GM19193 (cell line): ENCODE results near the gene PDE7B.

ENCODE experiments used
- POLR2A ChIP-seq: IDR thresholded peaks from 4 replicates; pipeline ENCODE4 v1.6.1; 2011; ENCODE audit not compliant: insufficient read depth, insufficient read length; ENCODE audit errors: extremely low read depth

Gene PDE7B

DNA sequence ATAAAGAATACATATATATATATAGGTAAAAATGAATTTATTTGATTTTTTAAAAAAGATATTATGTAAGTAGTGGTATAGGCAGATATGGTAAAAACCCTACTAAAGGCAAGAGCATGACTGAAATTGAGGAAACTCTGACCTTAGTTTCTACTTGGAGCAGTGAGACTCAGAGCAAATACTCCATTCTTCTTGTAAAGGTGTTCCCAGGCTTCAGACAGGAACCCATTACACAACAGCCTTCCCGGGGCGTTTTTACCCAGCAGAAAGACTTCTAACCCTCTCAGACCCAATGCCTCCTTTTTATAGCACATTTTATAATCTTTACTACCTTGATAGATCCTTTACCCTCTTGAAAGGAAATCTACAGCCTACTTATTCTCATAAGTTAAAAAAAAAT lies 274.1 kb downstream of the PDE7B start:
- no peak for TF ChIP-seq POLR2A

DNA sequence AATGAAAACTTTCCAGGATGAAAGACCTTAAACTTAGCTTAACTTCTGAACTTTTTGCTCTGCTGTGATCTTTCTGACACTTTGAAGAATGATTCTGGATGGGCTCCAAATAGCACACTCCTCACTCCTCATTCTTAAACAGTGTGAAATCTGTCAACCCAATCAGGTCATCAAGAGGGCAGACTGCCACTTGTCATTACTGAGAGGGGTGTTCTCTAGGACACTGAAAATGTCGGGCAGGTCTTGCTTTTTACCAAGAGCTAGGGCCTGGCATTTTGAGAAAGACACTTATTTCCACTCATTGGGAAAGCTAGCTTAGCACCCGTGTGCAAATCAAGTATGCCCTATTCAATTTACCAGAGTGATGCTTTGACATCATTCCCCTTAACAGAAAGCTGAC lies 276.4 kb downstream of the PDE7B start:
- no peak for TF ChIP-seq POLR2A

DNA sequence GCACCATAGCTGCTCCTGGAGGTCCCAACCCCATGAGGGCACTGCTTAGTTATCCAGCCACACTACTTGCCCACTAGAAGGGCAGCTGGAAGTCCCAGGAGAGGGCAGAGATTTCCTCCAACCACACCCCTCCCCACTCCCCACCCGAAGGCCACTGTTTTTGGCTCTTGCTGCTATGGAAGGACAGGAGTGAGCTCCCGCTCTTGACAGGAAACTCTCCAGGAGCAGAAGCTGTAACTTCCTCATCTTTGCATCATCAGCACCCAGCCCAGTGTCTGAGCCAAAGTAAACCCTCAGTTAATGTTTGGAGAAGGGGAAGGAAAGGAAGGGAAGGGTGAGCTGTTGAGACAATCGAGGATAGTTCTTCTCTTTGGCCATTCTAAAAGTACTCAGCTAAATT lies 277.9 kb downstream of the PDE7B start:
- no peak for TF ChIP-seq POLR2A

DNA sequence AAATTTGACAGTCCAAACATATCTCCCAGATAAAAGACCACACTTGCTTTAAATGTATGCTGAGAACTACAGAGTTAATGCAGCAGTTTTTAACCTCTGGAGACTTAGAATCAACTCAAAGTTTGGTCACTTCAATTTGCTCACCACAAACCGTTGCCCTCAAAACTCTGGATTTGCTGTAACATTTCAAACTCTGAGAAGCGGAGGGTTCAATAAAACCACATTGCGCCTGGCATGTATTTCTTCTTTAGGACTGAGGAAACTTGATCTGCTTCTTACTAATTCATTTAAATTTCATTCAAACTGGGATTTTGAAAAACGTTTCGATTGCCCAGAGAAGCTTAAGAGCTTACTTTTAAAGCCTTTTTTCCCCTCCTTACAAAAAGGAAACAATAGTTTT lies 282.8 kb downstream of the PDE7B start:
- no peak for TF ChIP-seq POLR2A

DNA sequence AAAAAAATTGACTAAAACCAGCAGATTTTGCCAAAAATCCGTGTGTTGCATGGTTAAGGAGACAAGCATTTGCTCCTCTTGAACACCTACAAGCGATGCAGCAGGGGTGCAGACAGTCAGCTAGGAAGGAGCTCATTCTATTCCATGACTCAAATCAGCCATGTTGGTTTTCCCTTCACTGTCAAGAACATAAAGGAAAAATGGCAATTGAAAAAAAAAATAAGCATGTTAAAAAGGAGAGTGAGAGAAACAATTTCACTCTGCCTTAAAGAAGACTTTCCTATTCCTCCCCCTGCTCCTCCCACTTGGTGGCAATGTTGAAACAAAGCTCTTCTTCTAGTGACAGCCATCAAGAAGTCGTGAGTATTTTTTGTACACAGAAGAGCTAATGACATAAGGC lies 283.2 kb downstream of the PDE7B start:
- no peak for TF ChIP-seq POLR2A

DNA sequence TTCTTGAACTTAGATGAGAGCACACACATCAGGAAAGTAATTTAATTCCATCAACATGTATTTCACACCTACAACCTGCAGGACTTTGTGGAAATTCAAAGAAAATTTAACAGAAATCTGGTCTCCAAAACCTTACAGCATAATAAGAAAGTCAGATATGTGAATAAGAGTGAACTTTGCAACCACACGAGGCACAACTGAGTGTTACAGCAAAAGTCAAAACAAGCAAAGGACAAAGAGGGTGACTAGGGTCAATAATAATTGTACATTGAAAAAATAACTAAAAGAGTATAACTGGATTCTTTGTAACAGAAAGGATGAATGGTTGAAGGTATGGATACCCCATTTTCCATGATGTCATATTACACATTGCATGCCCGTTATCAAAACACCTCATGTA lies 284.8 kb downstream of the PDE7B start:
- no peak for TF ChIP-seq POLR2A

DNA sequence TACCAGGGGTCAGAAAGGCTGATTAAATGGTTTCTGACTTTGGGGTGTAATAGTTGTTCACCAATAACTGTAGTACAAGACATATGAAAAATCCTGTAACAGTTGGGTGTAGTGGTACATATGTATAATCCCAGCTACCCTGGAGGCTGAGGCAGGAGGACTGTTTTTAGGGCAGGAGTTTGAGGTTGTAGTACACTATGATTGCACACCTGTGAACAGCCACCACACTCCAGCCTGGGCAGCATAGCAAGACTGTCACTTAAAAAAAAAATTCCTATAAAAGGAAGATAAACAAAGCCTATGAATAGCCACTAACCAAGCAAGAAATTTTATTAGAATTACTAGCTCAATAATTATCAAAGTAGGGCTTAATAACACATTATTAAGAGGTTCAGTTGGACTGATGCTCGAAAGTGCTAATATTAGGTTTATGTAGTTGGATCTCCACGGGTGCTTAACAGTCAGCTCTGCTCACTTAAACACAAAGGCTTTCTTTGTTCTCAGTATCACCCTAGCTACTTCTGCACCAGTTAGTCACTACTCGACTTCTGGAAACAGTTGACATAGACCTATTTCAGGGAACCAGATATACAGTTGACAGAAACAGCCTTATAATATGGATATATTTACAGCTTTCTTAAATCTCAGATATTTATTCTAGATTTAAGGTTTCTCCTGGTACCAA lies 285.6 kb downstream of the PDE7B start:
- TF ChIP-seq POLR2A: no peak

DNA sequence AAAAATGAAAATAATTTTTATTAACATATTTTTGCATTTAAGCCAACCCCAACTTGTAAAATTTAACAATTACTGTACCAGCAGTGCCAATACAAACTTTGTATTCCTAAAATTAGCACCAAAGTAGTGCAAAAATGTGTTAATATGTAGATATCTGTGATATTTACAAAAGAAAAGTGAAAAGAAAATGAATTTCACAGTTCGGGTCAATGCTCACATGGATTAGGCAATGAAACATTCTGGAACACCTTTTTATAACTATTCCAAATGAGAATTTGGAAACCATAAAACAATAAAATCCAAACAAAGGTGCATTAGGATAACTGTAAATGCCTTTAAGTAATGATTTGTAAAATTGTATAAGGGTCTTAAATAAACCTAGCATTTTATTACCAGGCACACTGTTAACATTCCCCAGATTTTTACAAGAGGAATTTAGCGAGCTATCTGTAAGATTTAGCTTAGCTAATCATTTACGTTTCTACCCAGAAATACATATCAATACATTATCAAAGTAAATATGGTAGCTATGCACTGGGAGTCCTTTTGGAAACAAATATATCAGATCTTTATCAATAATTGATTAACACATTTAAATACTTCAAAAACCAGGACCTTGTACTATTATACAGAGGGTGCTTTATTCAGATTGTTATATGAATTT lies 286.4 kb downstream of the PDE7B start:
- no peak for TF ChIP-seq POLR2A

DNA sequence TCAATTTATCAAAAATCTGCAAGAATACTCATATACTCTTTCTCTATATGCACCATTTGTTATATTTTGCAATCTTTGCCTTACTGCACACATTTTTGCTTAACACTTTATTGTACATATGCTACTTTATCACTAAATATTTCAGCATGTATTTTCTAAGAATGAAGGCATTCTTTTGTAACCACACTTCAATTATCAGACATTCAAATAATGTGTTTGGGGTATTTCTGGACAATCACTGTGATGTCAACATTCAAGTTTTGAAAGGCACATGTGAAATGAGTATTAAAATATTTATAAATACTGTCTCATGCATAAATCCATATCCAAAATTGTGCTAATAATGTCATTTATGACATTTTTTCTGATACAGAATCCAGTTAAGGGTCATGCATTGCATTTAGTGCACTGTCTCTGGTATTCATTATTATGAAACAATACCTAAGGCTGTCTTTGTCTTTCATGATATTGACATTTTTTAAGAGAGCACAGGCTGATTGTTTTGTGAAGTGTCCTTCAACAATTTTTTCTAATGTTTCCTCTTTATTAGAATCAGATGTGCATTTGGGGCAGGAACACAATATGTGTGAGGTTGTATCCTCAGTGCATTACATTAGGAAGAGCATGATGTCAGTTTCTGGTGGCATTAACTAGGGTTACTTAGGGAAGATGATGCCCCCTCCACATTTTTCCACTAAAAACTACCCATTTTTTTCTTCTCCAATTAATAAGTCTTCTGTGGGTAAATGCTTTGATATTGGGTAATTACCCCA lies 292.9 kb downstream of the PDE7B start:
- TF ChIP-seq POLR2A: no peak

DNA sequence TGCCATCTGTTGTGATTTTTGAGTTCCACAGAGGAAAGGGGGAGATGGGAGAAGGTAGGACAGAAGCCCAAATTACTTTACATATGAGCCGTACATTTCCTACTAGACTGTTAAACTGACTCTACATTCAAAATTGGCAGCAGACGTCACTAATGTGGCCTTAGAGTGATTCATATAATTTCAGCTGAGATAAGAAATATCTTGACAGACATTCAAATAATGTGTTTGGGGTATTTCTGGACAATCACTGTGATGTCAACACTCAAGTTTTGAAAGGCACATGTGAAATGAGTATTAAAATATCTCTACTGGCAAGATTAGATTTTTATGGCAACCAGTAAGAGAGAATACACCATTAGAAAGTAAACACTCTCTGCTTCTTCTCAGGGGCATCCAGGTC lies 294.6 kb downstream of the PDE7B start:
- no peak for TF ChIP-seq POLR2A

DNA sequence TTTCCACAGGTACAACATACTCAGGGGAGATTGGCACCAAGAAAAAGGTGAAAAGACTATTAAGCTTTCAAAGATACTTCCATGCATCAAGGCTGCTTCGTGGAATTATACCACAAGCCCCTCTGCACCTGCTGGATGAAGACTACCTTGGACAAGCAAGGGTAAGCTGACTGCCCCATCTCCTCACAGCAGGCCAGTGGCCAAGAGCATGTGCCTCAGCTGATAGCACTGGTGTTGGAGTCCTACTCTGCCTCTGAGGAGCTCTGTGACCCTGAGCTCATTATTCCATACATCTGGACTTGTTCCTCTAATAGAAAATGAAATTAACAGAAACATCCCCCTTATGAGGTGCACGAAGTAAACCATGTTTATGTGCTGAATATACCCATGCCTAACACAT lies 295.8 kb downstream of the PDE7B start:
- TF ChIP-seq POLR2A: no peak

DNA sequence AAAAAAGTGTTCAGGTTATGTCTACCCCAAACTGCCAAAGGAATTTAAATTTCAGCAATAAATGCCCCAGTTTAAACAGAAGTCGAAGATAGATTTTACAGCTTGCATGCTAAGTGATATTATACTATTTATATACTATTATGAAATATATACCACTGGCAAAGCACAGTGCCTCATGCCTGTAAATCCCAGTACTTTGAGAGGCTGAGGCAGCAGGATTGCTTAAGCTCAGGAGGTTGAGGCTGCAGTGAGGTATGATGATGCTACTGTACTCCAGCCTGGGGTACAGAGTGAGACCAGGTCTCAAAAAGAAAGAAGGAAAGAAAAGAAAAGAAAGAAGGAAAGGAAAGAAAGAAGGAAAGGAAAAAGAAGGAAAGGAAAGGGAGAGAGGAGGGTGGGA lies 296.6 kb downstream of the PDE7B start:
- TF ChIP-seq POLR2A: no peak

DNA sequence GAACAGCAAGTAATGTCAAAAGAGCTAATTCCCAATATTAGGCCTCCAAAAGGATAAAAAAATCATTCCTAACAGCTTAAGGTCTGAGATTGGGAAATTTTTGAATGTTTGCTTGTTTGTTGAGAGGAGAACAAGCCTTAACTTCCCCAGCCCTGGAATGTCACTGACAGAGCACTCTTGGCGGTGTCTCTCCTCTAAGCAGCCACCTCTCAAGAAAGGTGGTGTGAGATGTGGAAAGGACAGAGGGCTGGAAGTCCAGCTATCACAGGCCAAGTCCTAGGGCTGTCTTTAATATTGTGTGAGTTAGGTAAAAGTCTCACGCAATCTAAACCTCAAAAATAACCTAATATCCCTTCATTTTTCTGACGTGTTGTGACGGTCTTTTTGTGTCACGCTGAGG lies 297.0 kb downstream of the PDE7B start:
- TF ChIP-seq POLR2A: no peak

DNA sequence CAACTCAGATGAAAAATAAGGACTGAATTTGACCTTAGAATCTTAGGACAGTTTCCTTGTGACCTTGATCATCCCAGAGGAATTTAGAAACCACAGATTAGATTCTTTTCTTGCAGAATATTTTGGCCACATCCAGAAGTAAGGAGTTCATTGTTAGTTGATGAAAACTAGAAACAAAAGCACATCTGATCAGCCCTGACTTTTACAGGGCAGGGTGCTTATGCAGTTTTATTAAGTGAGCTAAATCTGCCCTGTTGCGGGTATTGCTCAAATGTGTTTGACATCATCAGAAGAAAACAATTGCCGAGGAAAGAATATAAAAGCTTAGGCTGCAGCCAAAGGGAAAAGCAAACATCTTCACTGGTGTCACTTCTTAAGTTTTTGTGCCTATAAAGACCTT lies 297.8 kb downstream of the PDE7B start:
- TF ChIP-seq POLR2A: no peak

DNA sequence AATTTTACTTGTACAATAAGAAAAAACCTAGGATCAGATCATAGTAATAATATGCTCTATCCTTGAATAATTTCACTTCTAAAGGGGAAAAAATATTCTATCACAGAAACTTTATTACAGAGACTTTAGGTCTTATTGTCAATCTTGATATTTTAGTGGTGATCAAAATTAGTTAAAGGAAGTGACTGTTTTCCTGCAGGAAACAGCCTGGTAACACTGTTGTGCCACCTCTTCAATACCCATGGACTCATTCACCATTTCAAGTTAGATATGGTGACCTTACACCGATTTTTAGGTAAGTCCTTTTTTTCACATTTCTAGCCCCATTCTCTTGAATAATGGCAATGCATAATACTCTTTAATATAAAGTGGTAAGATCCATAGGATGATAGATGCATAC lies 299.5 kb downstream of the PDE7B start:
- no peak for TF ChIP-seq POLR2A
